GM23338 (cell line): ENCODE data around the gene MOB2. TPM values are rescaled to one million over a fixed set of nuclear protein-coding genes. Genes with fewer than 3 reads are reported as not detected.

Experiments
- ATAC-seq: fragments of 200-7000 bp; cut with Tn5 transposase; 3 replicates; pipeline ENCODE4 v1.9.1; 2020
- DNase-seq: peaks from one replicate; pipeline ENCODE4 v3.0.0-alpha.2; 2015; ENCODE audit warnings: low spot score
- H2AFZ ChIP-seq: fragments of 200-600 bp; sonication (generic); 2 replicates; pipeline ENCODE4 v1.8.0; 2016; ENCODE audit warnings: antibody characterized with exemption, mild to moderate bottlenecking, moderate library complexity
- H3F3A ChIP-seq: fragments of 200-600 bp; sonication (generic); replicated peaks from 2 replicates; pipeline ENCODE4 v1.8.0; 2017; ENCODE audit warnings: antibody characterized with exemption, mixed run types, low read depth
- H3K27ac ChIP-seq: fragments of 200-600 bp; sonication (generic); 2 replicates; pipeline ENCODE4 v1.6.1; 2016; ENCODE audit warnings: low read depth
- H3K27me3 ChIP-seq: fragments of 200-600 bp; sonication (generic); 2 replicates; pipeline ENCODE4 v1.8.0; 2016; ENCODE audit warnings: mild to moderate bottlenecking, mixed run types, moderate library complexity; ENCODE audit not compliant: insufficient read depth
- H3K36me3 ChIP-seq: fragments of 200-600 bp; sonication (generic); 2 replicates; pipeline ENCODE4 v1.8.0; 2016; ENCODE audit warnings: mild to moderate bottlenecking; ENCODE audit not compliant: insufficient read depth
- H3K4me1 ChIP-seq: fragments of 200-600 bp; sonication (generic); 2 replicates; pipeline ENCODE4 v1.8.0; 2016; ENCODE audit warnings: mild to moderate bottlenecking, moderate library complexity; ENCODE audit not compliant: insufficient read depth
- H3K4me2 ChIP-seq: fragments of 200-600 bp; sonication (generic); 2 replicates; pipeline ENCODE4 v1.7.1; 2017; ENCODE audit warnings: mixed run types
- H3K4me3 ChIP-seq: fragments of 200-600 bp; sonication (generic); 2 replicates; pipeline ENCODE4 v1.6.1; 2016; ENCODE audit warnings: mixed run types
- H3K79me2 ChIP-seq: fragments of 200-600 bp; sonication (generic); replicated peaks from 2 replicates; pipeline ENCODE4 v1.8.0; 2017; ENCODE audit warnings: mild to moderate bottlenecking; ENCODE audit not compliant: insufficient read depth
- H3K9me2 ChIP-seq: fragments of 200-600 bp; sonication (generic); 2 replicates; pipeline ENCODE4 v1.8.0; 2017; ENCODE audit not compliant: insufficient read depth
- H4K20me1 ChIP-seq: fragments of 200-600 bp; sonication (generic); replicated peaks from 2 replicates; pipeline ENCODE4 v1.8.0; 2017; ENCODE audit warnings: mild to moderate bottlenecking; ENCODE audit not compliant: insufficient read depth
- H3K27ac Mint-ChIP-seq: 2 replicates; pipeline ENCODE4 v1.8.0; 2020; ENCODE audit warnings: inconsistent platforms, mild to moderate bottlenecking, moderate library complexity, mixed read lengths
- H3K27me3 Mint-ChIP-seq: 3 replicates; pipeline ENCODE4 v1.8.0; 2022; ENCODE audit warnings: low read depth, mild to moderate bottlenecking, moderate library complexity, mixed read lengths, inconsistent platforms; ENCODE audit not compliant: insufficient read depth, poor library complexity
- H3K36me3 Mint-ChIP-seq: 3 replicates; pipeline ENCODE4 v1.8.0; 2021; ENCODE audit warnings: low read depth, mild to moderate bottlenecking, inconsistent platforms, moderate library complexity, mixed read lengths
- H3K4me1 Mint-ChIP-seq: 3 replicates; pipeline ENCODE4 v1.8.0; 2020; ENCODE audit warnings: mild to moderate bottlenecking, inconsistent platforms, mixed read lengths
- H3K4me3 Mint-ChIP-seq: 3 replicates; pipeline ENCODE4 v1.8.0; 2021; ENCODE audit warnings: moderate library complexity, mild to moderate bottlenecking, inconsistent platforms, mixed read lengths
- H3K9me3 Mint-ChIP-seq: 3 replicates; pipeline ENCODE4 v1.8.0; 2020; ENCODE audit warnings: moderate library complexity, mild to moderate bottlenecking, inconsistent platforms, mixed read lengths
- CREB1 ChIP-seq: fragments of 250-450 bp; sonication (Bioruptor Pico); IDR thresholded peaks from 2 replicates; pipeline ENCODE4 v1.5.0; 2020; ENCODE audit warnings: low read depth, mild to moderate bottlenecking, moderate library complexity
- EZH2 ChIP-seq: fragments of 200-600 bp; sonication (generic); IDR thresholded peaks from one replicate; pipeline ENCODE4 v1.8.0; 2017; ENCODE audit warnings: antibody characterized with exemption, mild to moderate bottlenecking, low read depth; ENCODE audit not compliant: unreplicated experiment
- STAT1 ChIP-seq: IDR thresholded peaks from one replicate; pipeline ENCODE4 v1.6.1; 2016; ENCODE audit warnings: antibody characterized with exemption; ENCODE audit not compliant: unreplicated experiment
- ZNF331 ChIP-seq: fragments of 250-450 bp; sonication (Bioruptor Pico); IDR thresholded peaks from 2 replicates; pipeline ENCODE4 v1.5.0; 2020; ENCODE audit warnings: low read depth, mild to moderate bottlenecking, moderate library complexity
- polyA plus RNA-seq: library from polyadenylated mRNA; unstranded; fragments of >200 nt; fragmentation: Nextera tagmentation; extraction: Ambion mirVana; gene quantifications from 2 replicates; pipeline ENCODE4 v1.2.1, GENCODE V29; 2016
- total RNA-seq: library from RNA; depleted of rRNA; stranded (reverse); fragments of >200 nt; shearing (Covaris generic); gene quantifications from 2 replicates; pipeline ENCODE4 v1.2.3, GENCODE V29; 2014
- TF ChIP-seq, protein P1 (sequence below): IDR thresholded peaks from one replicate; pipeline ENCODE4 v1.6.1; 2018; ENCODE audit warnings: antibody characterized with exemption; ENCODE audit not compliant: unreplicated experiment
- TF ChIP-seq, protein P2 (sequence below): fragments of 250-450 bp; sonication (Bioruptor Pico); IDR thresholded peaks from 2 replicates; pipeline ENCODE4 v1.5.0; 2020; ENCODE audit warnings: mild to moderate bottlenecking, moderate library complexity
- TF ChIP-seq, protein P3 (sequence below), 2 experiments: fragments of 200-600 bp in 1 of 2; sonication (generic) in 1 of 2; conservative IDR thresholded peaks; 2 replicates each; pipeline versions ENCODE4 v1.5.1 to v1.6.1; 2016 to 2017; ENCODE audit warnings: antibody characterized with exemption in 2 of 2, low read depth in 2 of 2, mild to moderate bottlenecking in 2 of 2, moderate library complexity in 1 of 2

Gene MOB2
- total and polyA plus RNA-seq, 2 experiments from 2014 or later: 10.1 to 19.7 TPM

DNA sequence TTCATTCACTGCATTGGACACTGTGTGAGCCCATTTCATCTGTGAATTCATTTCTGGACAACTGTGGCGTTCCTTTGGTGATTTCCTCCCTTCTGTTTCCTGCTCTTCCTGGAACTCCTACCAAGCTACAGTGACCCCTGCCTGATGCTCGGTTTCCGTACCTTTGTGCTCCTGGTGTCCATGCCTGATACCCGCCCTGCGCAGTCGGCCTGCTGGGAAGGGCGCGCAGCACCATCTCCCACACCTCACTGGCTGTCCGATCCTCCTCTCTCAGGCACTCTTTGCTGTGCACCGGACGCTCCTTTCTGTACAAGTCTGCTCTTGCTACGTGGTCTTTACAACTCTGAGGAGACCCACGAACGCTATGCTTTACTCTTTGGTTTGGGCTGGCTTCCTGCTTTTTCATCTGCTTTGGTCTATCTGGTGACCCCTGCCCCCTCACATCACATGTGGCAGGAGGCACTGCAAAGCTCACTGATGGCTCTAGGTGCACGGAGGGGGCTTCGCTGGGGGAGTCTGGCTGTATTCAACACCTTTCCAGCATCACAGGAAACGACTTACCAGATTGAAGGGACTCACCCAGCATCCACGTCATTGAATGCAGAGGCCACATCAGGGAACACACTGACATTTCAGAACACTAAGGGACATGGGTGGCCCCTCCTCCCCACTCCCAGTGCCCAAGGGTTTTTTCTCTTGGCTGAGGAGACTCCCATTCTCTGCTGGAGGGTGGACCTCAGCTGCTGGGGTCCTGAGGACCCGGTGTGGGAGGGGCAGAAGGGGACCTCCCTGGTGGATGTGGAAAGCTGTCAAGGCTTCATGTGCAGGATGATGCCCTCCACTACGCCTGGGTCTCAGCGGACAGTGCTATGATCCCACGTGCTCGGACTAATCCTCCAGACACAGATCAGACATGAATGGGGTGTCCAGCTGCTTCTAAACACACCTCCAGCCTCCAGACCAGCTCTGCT is 27.0 kb upstream of the MOB2 start:
- H3K4me2 ChIP-seq: no peak overlapping the region
- no peaks in the 10 kb centered on the region for H3K9me2 ChIP-seq
- Mint-ChIP-seq H3K4me3 (no peak overlapping the region), H3K4me1 (peaks cover 38% of the 10 kb centered on the region), H3K27ac (peak overlapping the region; percentile 22; the same call in 1 of the 2 replicates), H3K9me3 (no peaks in the 10 kb centered on the region; the same call in 2 of the 3 replicates), H3K36me3 (no peaks in the 10 kb centered on the region; the same call in 2 of the 3 replicates), H3K27me3 (peaks cover 19% of the 10 kb centered on the region)
- H3K4me3 ChIP-seq: no peak overlapping the region
- H3K27me3 ChIP-seq: no peaks in the 10 kb centered on the region
- peaks cover 7% of the 10 kb centered on the region; the same call in 1 of the 2 replicates for H3K4me1 ChIP-seq
- peaks cover 27% of the 10 kb centered on the region; the same call in 1 of the 2 replicates for H3K79me2 ChIP-seq
- ATAC-seq (no peak), DNase-seq (no peak)
- TF ChIP-seq, protein P1, sequence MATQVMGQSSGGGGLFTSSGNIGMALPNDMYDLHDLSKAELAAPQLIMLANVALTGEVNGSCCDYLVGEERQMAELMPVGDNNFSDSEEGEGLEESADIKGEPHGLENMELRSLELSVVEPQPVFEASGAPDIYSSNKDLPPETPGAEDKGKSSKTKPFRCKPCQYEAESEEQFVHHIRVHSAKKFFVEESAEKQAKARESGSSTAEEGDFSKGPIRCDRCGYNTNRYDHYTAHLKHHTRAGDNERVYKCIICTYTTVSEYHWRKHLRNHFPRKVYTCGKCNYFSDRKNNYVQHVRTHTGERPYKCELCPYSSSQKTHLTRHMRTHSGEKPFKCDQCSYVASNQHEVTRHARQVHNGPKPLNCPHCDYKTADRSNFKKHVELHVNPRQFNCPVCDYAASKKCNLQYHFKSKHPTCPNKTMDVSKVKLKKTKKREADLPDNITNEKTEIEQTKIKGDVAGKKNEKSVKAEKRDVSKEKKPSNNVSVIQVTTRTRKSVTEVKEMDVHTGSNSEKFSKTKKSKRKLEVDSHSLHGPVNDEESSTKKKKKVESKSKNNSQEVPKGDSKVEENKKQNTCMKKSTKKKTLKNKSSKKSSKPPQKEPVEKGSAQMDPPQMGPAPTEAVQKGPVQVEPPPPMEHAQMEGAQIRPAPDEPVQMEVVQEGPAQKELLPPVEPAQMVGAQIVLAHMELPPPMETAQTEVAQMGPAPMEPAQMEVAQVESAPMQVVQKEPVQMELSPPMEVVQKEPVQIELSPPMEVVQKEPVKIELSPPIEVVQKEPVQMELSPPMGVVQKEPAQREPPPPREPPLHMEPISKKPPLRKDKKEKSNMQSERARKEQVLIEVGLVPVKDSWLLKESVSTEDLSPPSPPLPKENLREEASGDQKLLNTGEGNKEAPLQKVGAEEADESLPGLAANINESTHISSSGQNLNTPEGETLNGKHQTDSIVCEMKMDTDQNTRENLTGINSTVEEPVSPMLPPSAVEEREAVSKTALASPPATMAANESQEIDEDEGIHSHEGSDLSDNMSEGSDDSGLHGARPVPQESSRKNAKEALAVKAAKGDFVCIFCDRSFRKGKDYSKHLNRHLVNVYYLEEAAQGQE: no peak
- TF ChIP-seq STAT1 (no peak), ZNF331 (CRISPR knock-in tag) (no peak), EZH2 (no peak), CREB1 (CRISPR knock-in tag) (no peak)
- TF ChIP-seq, protein P2, sequence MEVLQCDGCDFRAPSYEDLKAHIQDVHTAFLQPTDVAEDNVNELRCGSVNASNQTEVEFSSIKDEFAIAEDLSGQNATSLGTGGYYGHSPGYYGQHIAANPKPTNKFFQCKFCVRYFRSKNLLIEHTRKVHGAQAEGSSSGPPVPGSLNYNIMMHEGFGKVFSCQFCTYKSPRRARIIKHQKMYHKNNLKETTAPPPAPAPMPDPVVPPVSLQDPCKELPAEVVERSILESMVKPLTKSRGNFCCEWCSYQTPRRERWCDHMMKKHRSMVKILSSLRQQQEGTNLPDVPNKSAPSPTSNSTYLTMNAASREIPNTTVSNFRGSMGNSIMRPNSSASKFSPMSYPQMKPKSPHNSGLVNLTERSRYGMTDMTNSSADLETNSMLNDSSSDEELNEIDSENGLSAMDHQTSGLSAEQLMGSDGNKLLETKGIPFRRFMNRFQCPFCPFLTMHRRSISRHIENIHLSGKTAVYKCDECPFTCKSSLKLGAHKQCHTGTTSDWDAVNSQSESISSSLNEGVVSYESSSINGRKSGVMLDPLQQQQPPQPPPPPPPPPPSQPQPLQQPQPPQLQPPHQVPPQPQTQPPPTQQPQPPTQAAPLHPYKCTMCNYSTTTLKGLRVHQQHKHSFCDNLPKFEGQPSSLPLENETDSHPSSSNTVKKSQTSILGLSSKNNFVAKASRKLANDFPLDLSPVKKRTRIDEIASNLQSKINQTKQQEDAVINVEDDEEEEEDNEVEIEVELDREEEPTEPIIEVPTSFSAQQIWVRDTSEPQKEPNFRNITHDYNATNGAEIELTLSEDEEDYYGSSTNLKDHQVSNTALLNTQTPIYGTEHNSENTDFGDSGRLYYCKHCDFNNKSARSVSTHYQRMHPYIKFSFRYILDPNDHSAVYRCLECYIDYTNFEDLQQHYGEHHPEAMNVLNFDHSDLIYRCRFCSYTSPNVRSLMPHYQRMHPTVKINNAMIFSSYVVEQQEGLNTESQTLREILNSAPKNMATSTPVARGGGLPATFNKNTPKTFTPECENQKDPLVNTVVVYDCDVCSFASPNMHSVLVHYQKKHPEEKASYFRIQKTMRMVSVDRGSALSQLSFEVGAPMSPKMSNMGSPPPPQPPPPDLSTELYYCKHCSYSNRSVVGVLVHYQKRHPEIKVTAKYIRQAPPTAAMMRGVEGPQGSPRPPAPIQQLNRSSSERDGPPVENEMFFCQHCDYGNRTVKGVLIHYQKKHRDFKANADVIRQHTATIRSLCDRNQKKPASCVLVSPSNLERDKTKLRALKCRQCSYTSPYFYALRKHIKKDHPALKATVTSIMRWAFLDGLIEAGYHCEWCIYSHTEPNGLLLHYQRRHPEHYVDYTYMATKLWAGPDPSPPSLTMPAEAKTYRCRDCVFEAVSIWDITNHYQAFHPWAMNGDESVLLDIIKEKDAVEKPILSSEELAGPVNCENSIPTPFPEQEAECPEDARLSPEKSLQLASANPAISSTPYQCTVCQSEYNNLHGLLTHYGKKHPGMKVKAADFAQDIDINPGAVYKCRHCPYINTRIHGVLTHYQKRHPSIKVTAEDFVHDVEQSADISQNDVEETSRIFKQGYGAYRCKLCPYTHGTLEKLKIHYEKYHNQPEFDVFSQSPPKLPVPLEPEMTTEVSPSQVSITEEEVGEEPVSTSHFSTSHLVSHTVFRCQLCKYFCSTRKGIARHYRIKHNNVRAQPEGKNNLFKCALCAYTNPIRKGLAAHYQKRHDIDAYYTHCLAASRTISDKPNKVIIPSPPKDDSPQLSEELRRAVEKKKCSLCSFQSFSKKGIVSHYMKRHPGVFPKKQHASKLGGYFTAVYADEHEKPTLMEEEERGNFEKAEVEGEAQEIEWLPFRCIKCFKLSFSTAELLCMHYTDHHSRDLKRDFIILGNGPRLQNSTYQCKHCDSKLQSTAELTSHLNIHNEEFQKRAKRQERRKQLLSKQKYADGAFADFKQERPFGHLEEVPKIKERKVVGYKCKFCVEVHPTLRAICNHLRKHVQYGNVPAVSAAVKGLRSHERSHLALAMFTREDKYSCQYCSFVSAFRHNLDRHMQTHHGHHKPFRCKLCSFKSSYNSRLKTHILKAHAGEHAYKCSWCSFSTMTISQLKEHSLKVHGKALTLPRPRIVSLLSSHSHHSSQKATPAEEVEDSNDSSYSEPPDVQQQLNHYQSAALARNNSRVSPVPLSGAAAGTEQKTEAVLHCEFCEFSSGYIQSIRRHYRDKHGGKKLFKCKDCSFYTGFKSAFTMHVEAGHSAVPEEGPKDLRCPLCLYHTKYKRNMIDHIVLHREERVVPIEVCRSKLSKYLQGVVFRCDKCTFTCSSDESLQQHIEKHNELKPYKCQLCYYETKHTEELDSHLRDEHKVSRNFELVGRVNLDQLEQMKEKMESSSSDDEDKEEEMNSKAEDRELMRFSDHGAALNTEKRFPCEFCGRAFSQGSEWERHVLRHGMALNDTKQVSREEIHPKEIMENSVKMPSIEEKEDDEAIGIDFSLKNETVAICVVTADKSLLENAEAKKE (CRISPR knock-in tag): no peak
- TF ChIP-seq, protein P3, sequence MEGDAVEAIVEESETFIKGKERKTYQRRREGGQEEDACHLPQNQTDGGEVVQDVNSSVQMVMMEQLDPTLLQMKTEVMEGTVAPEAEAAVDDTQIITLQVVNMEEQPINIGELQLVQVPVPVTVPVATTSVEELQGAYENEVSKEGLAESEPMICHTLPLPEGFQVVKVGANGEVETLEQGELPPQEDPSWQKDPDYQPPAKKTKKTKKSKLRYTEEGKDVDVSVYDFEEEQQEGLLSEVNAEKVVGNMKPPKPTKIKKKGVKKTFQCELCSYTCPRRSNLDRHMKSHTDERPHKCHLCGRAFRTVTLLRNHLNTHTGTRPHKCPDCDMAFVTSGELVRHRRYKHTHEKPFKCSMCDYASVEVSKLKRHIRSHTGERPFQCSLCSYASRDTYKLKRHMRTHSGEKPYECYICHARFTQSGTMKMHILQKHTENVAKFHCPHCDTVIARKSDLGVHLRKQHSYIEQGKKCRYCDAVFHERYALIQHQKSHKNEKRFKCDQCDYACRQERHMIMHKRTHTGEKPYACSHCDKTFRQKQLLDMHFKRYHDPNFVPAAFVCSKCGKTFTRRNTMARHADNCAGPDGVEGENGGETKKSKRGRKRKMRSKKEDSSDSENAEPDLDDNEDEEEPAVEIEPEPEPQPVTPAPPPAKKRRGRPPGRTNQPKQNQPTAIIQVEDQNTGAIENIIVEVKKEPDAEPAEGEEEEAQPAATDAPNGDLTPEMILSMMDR (conservative IDR thresholded peaks at IDR 0.05; ENCODE audit: low read depth in 2 of 2): no peak
- peaks cover 5% of the 10 kb centered on the region; the same call in 1 of the 2 replicates for H3F3A ChIP-seq
- peaks cover 5% of the 10 kb centered on the region; the same call in 1 of the 2 replicates for H4K20me1 ChIP-seq
- no peaks in the 10 kb centered on the region for H3K36me3 ChIP-seq
- peak overlapping the region; percentile 4; the same call in 1 of the 2 replicates for H3K27ac ChIP-seq
- H2AFZ ChIP-seq: no peak overlapping the region
